ENCODE results near the gene CLPTM1L.
A peak's percentile ranks its signal among the peaks of the same experiment; 100 is the strongest.
"Not testable (repeated sequence)": the region's sequence is repeated elsewhere in the genome, so short reads cannot be mapped to it uniquely, and the experiment has no call there.

Gene CLPTM1L

GRCh38 chr5:1312993-1313833 is 31.7 kb downstream of the CLPTM1L start:
- no peak for DNase-seq

- DNase-seq: no peak
These were observed 32.7 kb downstream of the CLPTM1L start for GRCh38 chr5:1312206-1312605.

- DNase-seq: no peak
These were observed 33.4 kb downstream of the CLPTM1L start for GRCh38 chr5:1311439-1312055.

- no peak for DNase-seq
These were observed 34.8 kb downstream of the CLPTM1L start for GRCh38 chr5:1310118-1310517.

GRCh38 chr5:1304033-1304432 is 40.9 kb downstream of the CLPTM1L start:
- DNase-seq: no peak

GRCh38 chr5:1302258-1302657 is 42.6 kb downstream of the CLPTM1L start:
- DNase-seq: no peak

GRCh38 chr5:1300581-1301083 is 44.3 kb downstream of the CLPTM1L start:
- DNase-seq: no peak

GRCh38 chr5:1299961-1300360 is 44.9 kb downstream of the CLPTM1L start:
- DNase-seq: no peak

GRCh38 chr5:1299511-1299850 is 45.4 kb downstream of the CLPTM1L start:
- DNase-seq: no peak

GRCh38 chr5:1298723-1299510 is 46.0 kb downstream of the CLPTM1L start:
- DNase-seq: no peak

- DNase-seq: no peak
These were observed 46.8 kb downstream of the CLPTM1L start for GRCh38 chr5:1298067-1298551.

- no peak for DNase-seq
These were observed 47.7 kb downstream of the CLPTM1L start for GRCh38 chr5:1297243-1297642.

GRCh38 chr5:1295650-1296037 is 49.3 kb downstream of the CLPTM1L start:
- no peak for DNase-seq

- DNase-seq: peak; percentile 90
These were observed 49.9 kb downstream of the CLPTM1L start, which contains the start of gene TERT for GRCh38 chr5:1294835-1295649. TERT (minus strand) TSS chr5:1295068; CDS start chr5:1294989, 79 bp downstream.

- no peak for DNase-seq
These were observed 50.6 kb downstream of the CLPTM1L start for GRCh38 chr5:1294206-1294834.

GRCh38 chr5:1293416-1294205 is 51.3 kb downstream of the CLPTM1L start:
- peak; percentile 10 for DNase-seq

GRCh38 chr5:1292846-1293415 is 52.0 kb downstream of the CLPTM1L start:
- peak; percentile 7 for DNase-seq

- DNase-seq: no peak
These were observed 52.8 kb downstream of the CLPTM1L start for GRCh38 chr5:1292139-1292538.

- DNase-seq: no peak
These were observed 53.3 kb downstream of the CLPTM1L start for GRCh38 chr5:1291611-1292080.

GRCh38 chr5:1290956-1291355 is 53.9 kb downstream of the CLPTM1L start:
- not testable (repeated sequence) for DNase-seq

Measured in activated naive CD4-positive, alpha-beta T cell treated with anti-CD3 and anti-CD28 coated beads, Interleukin-2, amount 50 U/mL, for 16 hours (primary cell).